Activated T-cell treated with anti-CD3 and anti-CD28 coated beads, Interleukin-2, amount 50 U/mL, for 48 hours (primary cell): ENCODE data around the gene DOCK1.
"Not testable (repeated sequence)": the region's sequence is repeated elsewhere in the genome, so short reads cannot be mapped to it uniquely, and the experiment has no call there.

ENCODE experiments used
- DNase-seq, 2 experiments: peaks; one replicate each; pipeline ENCODE4 v3.0.0-alpha.2; 2020

DOCK1 gene

GRCh38 chr10:126903656-126904360 is 1.4 kb upstream of the DOCK1 start:
- no peak for DNase-seq

- no peak for DNase-seq
These were observed 761 bp upstream of the DOCK1 start for GRCh38 chr10:126904516-126904817.

GRCh38 chr10:126905776-126906703 is 812 bp downstream of the DOCK1 start:
- DNase-seq: no peak

DNA sequence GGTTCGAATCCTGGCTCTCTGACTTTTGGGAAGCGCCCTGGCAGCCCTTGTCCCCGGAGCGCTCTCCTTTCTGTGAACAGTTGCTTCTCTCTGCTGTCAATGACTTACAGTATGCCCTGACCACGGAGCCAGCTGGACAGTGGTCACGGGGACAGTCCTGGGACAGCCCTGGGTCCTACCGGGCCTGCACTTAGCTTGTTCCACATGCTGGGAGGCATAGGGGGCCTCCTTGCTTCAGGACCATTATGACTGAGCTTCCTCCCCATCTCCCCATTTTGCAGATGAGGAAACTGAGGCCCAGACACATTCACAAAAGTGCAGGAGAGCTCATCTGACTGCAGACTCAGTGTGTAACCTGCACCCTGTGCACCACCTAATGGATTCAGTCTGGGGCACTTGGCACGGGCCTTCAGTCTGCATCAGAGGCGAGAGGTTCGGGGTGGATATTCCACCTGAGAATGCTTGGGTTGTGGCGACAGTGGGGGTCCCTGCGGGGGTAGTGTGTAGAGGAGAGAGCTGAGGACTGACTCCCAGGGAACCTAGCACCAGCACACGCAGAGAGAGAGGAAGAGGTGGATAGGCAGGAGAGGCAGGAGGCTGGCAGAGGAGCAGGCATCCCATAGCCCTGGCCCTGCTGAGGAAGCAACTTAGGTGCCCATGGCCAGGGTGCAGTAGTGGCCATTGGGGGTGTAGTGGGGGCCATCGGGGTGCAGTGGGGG is 1.6 kb downstream of the DOCK1 start:
- DNase-seq: no peak

GRCh38 chr10:126907423-126907970 is 2.3 kb downstream of the DOCK1 start:
- no peak for DNase-seq

DNA sequence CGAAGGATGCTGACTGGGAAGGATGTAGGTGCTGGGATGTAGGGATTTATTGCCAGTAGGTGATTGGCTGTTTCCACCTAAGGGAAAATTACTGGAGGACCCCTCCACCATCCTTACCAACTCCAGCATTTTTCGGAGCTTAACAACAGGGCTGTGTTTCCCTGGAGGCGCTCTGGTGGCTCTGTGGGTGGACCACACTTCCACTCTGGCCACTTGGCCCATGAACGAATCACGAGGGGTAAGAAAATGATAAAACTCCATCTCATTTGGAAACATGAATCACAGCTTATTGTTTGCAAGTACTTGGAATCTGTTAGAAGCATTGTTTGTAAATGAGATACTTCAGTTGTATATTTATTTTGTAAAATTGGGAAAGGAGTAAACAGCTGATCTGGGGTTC is 3.0 kb downstream of the DOCK1 start:
- DNase-seq: no peak

- DNase-seq: no peak
These were observed 3.5 kb downstream of the DOCK1 start for GRCh38 chr10:126908729-126909128.

- no peak for DNase-seq
These were observed 3.9 kb downstream of the DOCK1 start for GRCh38 chr10:126909147-126909546.

- DNase-seq: no peak
These were observed 5.0 kb downstream of the DOCK1 start for GRCh38 chr10:126910196-126910595.

GRCh38 chr10:126910798-126911197 is 5.6 kb downstream of the DOCK1 start:
- no peak for DNase-seq

GRCh38 chr10:126911301-126911700 is 6.1 kb downstream of the DOCK1 start:
- DNase-seq: no peak

- no peak for DNase-seq
These were observed 8.1 kb downstream of the DOCK1 start for GRCh38 chr10:126913316-126913715.

GRCh38 chr10:126914561-126914960 is 9.3 kb downstream of the DOCK1 start:
- DNase-seq: no peak

GRCh38 chr10:126916952-126917351 is 11.7 kb downstream of the DOCK1 start:
- DNase-seq: not testable (repeated sequence)

DNA sequence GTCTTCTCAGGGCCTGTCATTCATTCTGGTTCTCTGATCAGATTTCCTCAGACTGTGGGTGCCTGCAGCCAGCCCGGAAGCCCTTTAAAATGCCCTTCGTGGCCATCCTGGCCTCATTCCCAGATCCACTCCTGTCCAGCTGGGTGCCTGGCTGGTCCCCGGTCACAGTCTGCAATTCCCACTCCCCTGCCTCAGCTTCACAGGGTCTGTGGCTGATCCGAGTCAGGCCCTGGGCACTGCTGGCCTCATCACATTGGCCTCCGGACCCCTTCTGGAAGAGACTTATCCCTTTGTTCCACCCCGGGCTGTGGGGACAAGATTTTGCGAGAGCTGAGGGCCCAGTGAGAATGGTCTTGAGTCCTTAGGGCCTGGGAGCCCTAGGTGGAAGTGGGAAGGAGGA is 12.1 kb downstream of the DOCK1 start:
- DNase-seq: no peak

- no peak for DNase-seq
These were observed 13.0 kb downstream of the DOCK1 start for GRCh38 chr10:126917975-126918908.

DNA sequence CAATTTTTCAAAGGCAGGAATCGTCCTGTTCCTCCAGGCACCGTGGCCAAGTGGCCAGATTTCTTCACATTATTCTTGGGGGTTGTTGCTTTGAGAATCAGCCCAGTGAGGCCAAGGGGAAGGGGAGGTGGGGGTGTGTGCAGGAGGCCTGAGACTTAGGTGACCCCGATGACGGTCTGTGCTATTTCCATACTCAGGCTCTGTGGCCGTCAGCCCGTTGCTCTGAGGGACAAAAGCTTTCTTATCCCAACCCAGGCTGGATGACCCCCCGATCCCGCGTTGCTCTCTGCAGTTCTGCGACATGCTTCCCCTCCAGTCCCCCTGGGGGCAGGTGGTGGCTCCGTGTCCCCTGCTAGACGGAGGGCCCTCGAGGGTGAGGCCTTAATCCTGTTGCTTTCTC is 14.2 kb downstream of the DOCK1 start:
- no peak for DNase-seq

DNA sequence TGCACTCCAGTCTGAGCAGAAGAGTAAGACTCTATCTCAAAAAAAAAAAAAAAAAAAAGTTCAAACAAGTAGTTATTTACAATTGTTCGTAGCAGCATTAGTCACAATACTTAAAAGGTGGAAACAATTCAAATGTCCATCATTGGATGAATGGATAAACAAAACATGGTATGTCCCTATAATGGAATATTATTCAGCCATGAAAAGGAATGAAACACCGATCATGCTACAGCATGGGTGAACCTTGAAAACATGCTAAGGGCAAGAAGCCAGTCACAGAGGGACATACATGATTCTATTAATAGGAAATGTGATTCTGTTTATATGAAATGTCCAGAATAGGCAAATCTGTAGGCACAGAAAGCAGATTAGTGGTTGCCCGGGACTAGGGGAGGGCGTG is 15.9 kb downstream of the DOCK1 start:
- no peak for DNase-seq

DNA sequence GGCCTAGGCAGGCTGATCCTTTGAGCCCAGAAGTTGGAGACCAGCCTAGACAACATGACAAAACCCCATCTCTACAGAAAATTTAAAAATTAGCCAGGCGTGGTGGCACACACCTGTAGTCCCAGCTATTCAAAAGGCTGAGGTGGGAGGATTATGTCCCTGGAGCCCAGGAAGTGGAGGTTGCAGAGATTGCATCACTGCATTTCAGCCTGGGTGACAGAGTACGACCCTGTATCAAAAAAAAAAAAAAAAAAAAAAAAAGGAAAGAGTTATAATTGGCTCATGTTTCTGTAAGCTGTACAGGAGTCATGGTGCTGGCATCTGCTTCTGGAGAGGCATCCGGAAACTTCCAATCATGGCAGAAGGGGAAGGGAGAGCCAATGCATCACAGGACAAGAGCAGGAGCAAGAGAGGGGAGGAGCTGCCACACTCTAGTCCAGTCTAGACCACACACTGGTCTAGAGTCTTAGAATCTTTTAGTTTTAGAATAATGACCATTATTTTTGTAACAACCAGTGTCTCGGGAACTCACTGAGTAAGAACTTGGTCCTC is 16.8 kb downstream of the DOCK1 start:
- no peak for DNase-seq

- no peak for DNase-seq
These were observed 19.1 kb downstream of the DOCK1 start for GRCh38 chr10:126924180-126924914.

DNA sequence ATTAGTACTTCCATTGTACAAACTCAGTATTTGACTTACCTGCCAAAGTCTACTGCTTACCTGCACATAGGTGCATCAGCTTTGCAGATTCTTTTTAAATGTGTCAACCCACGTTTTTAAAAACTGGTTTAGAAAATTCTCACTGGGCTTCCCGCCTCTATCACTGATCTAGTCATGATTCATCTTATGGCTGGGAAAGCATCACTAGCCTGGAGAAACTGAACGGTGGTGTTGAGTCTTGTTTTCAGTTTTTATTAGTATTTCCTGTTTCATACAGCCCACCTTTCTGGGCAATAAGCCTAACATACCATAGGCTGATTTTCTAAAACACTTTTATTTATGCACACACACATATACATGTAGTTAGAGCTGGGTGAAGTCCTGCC is 19.7 kb downstream of the DOCK1 start:
- no peak for DNase-seq
